AG09309 (cell line): Measurements from ENCODE around the gene CACNB2.
A peak's percentile ranks its signal among the peaks of the same experiment; 100 is the strongest.

Source experiments
- DNase-seq: peaks from one replicate; pipeline ENCODE4 v3.0.0-alpha.2; 2010; ENCODE audit warnings: low read depth
- H3K4me3 ChIP-seq: 2 replicates; pipeline ENCODE4 v1.5.1; 2011; ENCODE audit warnings: mild to moderate bottlenecking, low read depth, low read length, moderate library complexity; ENCODE audit not compliant: control insufficient read depth
- CTCF ChIP-seq: IDR thresholded peaks from 2 replicates; pipeline ENCODE4 v1.5.1; 2011; ENCODE audit warnings: mild to moderate bottlenecking, low read depth, low read length, inconsistent platforms; ENCODE audit not compliant: insufficient read depth, control insufficient read depth; ENCODE audit errors: missing control alignments

Gene CACNB2

GRCh38 chr10:18102404-18102803 is 37.8 kb upstream of the CACNB2 start:
- TF ChIP-seq CTCF: no peak
- no peak overlapping the region for H3K4me3 ChIP-seq
- no peak for DNase-seq

- DNase-seq: no peak
- TF ChIP-seq CTCF: peak; percentile 70
- no peak overlapping the region for H3K4me3 ChIP-seq
Measured at GRCh38 chr10:18104223-18104872, 35.9 kb upstream of the CACNB2 start.

DNA sequence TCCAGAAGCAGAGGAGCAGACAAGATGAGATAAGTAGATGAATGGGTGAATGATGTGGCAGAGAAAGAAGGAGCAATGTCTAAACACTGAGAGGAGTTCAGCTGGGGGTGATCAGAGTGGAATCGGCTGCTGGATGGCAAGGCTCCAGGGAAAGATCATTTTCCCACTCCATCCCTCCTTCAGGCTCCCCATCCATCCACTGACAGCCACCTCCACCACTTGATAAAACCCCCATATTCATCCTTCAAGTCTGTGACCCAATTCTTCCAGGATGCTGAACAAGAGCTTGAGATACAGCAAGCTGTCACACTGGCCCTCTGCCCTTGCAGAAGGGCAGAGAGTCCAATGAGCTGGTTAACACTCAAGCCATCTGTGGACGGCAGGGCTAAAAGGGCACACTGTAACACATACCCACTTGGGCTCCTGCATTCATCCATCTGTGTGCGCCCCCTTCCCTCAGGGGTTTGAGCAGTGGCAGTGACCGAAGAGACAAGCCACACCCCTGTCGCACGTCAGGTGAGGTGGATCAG is 30.8 kb upstream of the CACNB2 start:
- no peak overlapping the region for H3K4me3 ChIP-seq
- DNase-seq: no peak
- TF ChIP-seq CTCF: no peak

GRCh38 chr10:18113881-18114280 is 26.3 kb upstream of the CACNB2 start:
- no peak for TF ChIP-seq CTCF
- DNase-seq: no peak

GRCh38 chr10:18117276-18117675 is 22.9 kb upstream of the CACNB2 start:
- TF ChIP-seq CTCF: no peak
- DNase-seq: no peak
- H3K4me3 ChIP-seq: no peak overlapping the region

More at GRCh38 chr10:18113881-18114280, 26.3 kb upstream of the CACNB2 start:
- H3K4me3 ChIP-seq: no peak overlapping the region

DNA sequence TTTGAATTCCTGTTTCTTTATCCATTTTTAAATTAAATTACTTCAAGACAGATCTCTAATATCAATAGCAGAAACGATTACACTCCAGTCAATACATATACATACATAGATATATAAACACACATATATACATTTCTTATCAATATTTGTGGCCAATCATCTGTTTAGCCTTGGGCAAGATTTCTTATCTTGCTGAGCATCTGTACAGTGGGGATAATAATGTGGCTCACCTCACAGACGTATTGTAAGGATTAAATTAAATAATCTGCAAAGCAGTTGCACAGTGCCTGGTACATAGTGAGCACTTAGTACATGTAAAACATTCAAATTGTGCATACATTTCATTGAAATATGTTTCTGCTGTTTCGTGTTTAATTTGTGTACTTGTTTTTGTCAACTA is 17.5 kb upstream of the CACNB2 start:
- no peak overlapping the region for H3K4me3 ChIP-seq
- DNase-seq: no peak
- no peak for TF ChIP-seq CTCF
